ENCODE data around the gene PRKG1. TPM values are rescaled to one million over a fixed set of nuclear protein-coding genes. Genes with fewer than 3 reads are reported as not detected.

Gene PRKG1
- total RNA-seq, 4 donors from 2014 or later, result 1.2 to 6.5 (median 2.7) TPM

DNA sequence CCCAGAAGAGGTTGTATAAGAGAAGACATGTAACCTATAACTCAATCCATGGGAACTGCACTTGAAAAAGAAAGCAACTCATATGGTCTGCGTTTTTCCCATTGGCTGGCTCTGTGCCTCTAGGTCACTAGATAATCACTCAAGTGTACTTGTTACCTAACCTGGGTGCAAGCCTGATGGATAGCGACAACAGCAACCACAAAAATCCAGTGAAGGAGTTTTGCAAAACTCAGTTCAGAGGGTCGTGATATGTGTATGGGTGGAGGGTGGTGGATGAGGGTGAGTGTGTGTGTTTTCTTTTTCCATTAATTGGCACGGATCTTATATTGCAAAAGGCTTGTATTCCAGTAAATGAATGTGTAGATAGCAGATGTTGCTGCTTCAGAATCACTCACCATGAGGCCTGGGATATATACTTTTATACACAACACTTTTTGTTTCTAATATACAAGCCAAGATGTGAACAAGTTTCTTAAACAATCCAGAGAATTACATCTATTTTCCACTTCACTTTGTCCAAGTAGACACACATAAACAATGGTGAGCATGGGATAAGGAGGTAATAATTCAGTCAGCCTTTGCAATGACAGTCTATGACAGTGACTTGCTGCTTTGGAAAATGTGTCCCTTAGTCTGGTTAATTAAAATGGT, 952.9 kb downstream of the PRKG1 start:
- Histone ChIP-seq H3K4me3 (no peak overlapping the region), H3K4me1 (no peaks in the 10 kb centered on the region), H3K36me3 (no peaks in the 10 kb centered on the region), H3K9me3 (no peaks in the 10 kb centered on the region), H3K27ac (no peak overlapping the region), H3K27me3 (no peaks in the 10 kb centered on the region)
- TF ChIP-seq POLR2AphosphoS5 (IDR thresholded peaks at IDR 0.05), result no peak
- TF ChIP-seq EP300 (IDR thresholded peaks at IDR 0.05), result no peak
- TF ChIP-seq POLR2A (IDR thresholded peaks at IDR 0.05), result no peak
- TF ChIP-seq, protein P1, sequence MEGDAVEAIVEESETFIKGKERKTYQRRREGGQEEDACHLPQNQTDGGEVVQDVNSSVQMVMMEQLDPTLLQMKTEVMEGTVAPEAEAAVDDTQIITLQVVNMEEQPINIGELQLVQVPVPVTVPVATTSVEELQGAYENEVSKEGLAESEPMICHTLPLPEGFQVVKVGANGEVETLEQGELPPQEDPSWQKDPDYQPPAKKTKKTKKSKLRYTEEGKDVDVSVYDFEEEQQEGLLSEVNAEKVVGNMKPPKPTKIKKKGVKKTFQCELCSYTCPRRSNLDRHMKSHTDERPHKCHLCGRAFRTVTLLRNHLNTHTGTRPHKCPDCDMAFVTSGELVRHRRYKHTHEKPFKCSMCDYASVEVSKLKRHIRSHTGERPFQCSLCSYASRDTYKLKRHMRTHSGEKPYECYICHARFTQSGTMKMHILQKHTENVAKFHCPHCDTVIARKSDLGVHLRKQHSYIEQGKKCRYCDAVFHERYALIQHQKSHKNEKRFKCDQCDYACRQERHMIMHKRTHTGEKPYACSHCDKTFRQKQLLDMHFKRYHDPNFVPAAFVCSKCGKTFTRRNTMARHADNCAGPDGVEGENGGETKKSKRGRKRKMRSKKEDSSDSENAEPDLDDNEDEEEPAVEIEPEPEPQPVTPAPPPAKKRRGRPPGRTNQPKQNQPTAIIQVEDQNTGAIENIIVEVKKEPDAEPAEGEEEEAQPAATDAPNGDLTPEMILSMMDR (IDR thresholded peaks at IDR 0.05), result no peak
- no peak for DNase-seq (ENCODE audit: low spot score in 2 of 2)
- WGBS, result 79% methylated on average over 4 of the region's 4 CpGs

DNA sequence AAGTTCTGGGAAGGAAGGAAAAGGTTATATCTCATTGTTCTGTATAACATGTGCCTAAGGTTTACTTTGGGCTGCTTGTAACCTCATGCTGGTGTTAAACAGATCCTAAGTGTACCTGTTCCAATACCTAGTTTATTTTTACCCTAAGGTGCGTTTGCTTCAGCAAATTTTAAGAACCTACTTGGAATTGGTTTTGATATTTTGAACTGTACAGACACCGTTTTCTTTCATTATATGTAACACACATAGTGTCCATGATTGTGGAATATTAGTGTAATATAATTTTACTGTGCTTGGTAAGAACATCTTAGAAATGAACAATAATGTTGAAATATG, 954.2 kb downstream of the PRKG1 start:
- Histone ChIP-seq H3K9me3 (no peaks in the 10 kb centered on the region), H3K36me3 (no peaks in the 10 kb centered on the region), H3K27ac (no peak overlapping the region), H3K4me1 (no peaks in the 10 kb centered on the region), H3K27me3 (no peaks in the 10 kb centered on the region), H3K4me3 (no peak overlapping the region)
- no peak for TF ChIP-seq EP300 (IDR thresholded peaks at IDR 0.05)
- TF ChIP-seq POLR2AphosphoS5 (IDR thresholded peaks at IDR 0.05), result no peak
- no peak for TF ChIP-seq POLR2A (IDR thresholded peaks at IDR 0.05)
- TF ChIP-seq, protein P1 (IDR thresholded peaks at IDR 0.05), result no peak
- no peak for DNase-seq (ENCODE audit: low spot score in 2 of 2)
- 81% methylated on average over 2 of the region's 2 CpGs for WGBS

DNA sequence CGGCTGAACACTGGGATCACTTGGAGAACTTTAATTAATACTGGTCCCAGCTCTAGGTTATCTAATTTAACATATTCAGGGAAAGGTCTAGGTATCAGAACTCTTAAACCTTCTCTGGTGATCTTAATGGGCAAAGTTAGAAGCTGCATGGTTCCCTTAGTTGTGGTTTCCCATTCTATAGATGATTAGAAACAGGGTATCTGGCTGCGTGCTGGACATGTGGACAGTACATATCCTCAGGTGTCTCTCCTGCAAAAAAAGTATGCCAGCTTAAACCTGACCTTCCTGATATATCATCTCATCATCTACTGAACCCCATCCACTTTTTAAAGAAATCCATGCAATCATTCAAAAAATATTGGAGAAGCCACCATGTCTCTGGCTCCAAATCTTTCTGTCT, 955.3 kb downstream of the PRKG1 start:
- 73% methylated on average over 2 of the region's 2 CpGs for WGBS
- Histone ChIP-seq H3K27ac (no peak overlapping the region), H3K27me3 (no peaks in the 10 kb centered on the region), H3K9me3 (no peaks in the 10 kb centered on the region), H3K36me3 (no peaks in the 10 kb centered on the region), H3K4me3 (no peak overlapping the region), H3K4me1 (no peaks in the 10 kb centered on the region)
- no peak for DNase-seq (ENCODE audit: low spot score in 2 of 2)
- TF ChIP-seq EP300 (IDR thresholded peaks at IDR 0.05), result no peak
- TF ChIP-seq POLR2A (IDR thresholded peaks at IDR 0.05), result no peak
- TF ChIP-seq, protein P1 (IDR thresholded peaks at IDR 0.05), result no peak
- no peak for TF ChIP-seq POLR2AphosphoS5 (IDR thresholded peaks at IDR 0.05)

GRCh38 chr10:52030051-52030790, 955.9 kb downstream of the PRKG1 start:
- H3K27ac ChIP-seq, result no peak overlapping the region
- DNase-seq (ENCODE audit: low spot score in 2 of 2), result no peak
- H3K27me3 ChIP-seq, result no peaks in the 10 kb centered on the region
- no peaks in the 10 kb centered on the region for H3K4me1 ChIP-seq
- 68% methylated on average over 6 of the region's 6 CpGs for WGBS
- no peaks in the 10 kb centered on the region for H3K36me3 ChIP-seq
- no peaks in the 10 kb centered on the region for H3K9me3 ChIP-seq
- no peak for TF ChIP-seq POLR2AphosphoS5 (IDR thresholded peaks at IDR 0.05)
- TF ChIP-seq EP300 (IDR thresholded peaks at IDR 0.05), result no peak
- TF ChIP-seq POLR2A (IDR thresholded peaks at IDR 0.05), result no peak
- TF ChIP-seq, protein P1 (IDR thresholded peaks at IDR 0.05), result no peak
- no peak overlapping the region for H3K4me3 ChIP-seq

GRCh38 chr10:52030975-52031374, 956.7 kb downstream of the PRKG1 start:
- H3K9me3 ChIP-seq, result no peaks in the 10 kb centered on the region
- no peaks in the 10 kb centered on the region for H3K27me3 ChIP-seq
- no peak for DNase-seq (ENCODE audit: low spot score in 2 of 2)
- H3K4me3 ChIP-seq, result no peak overlapping the region
- H3K36me3 ChIP-seq, result no peaks in the 10 kb centered on the region
- H3K4me1 ChIP-seq, result no peaks in the 10 kb centered on the region
- TF ChIP-seq, protein P1 (IDR thresholded peaks at IDR 0.05), result no peak
- TF ChIP-seq EP300 (IDR thresholded peaks at IDR 0.05), result no peak
- TF ChIP-seq POLR2A (IDR thresholded peaks at IDR 0.05), result no peak
- no peak for TF ChIP-seq POLR2AphosphoS5 (IDR thresholded peaks at IDR 0.05)
- no peak overlapping the region for H3K27ac ChIP-seq
- WGBS, result 96% methylated on average over 1 of the region's 1 CpG
